ES-I3 (cell line): ENCODE results near the gene PCDHB4.
"Not testable (repeated sequence)": the region's sequence is repeated elsewhere in the genome, so short reads cannot be mapped to it uniquely, and the experiment has no call there.

Source experiments
- H3K36me3 ChIP-seq: 2 replicates; pipeline ENCODE4 v1.6.1; 2013; ENCODE audit warnings: mild to moderate bottlenecking, low read length, control low read depth, moderate library complexity; ENCODE audit not compliant: insufficient read depth
- H3K4me1 ChIP-seq: 2 replicates; pipeline ENCODE4 v1.6.1; 2013; ENCODE audit warnings: mild to moderate bottlenecking, control low read depth, low read length; ENCODE audit not compliant: insufficient read depth
- H3K9ac ChIP-seq: 2 replicates; pipeline ENCODE4 v1.6.1; 2013; ENCODE audit warnings: low read depth, mild to moderate bottlenecking, low read length, moderate library complexity
- H3K9me3 ChIP-seq: 2 replicates; pipeline ENCODE4 v1.6.1; 2013; ENCODE audit warnings: mild to moderate bottlenecking, low read length, moderate library complexity; ENCODE audit not compliant: control insufficient read depth, insufficient read depth

PCDHB4 gene

DNA sequence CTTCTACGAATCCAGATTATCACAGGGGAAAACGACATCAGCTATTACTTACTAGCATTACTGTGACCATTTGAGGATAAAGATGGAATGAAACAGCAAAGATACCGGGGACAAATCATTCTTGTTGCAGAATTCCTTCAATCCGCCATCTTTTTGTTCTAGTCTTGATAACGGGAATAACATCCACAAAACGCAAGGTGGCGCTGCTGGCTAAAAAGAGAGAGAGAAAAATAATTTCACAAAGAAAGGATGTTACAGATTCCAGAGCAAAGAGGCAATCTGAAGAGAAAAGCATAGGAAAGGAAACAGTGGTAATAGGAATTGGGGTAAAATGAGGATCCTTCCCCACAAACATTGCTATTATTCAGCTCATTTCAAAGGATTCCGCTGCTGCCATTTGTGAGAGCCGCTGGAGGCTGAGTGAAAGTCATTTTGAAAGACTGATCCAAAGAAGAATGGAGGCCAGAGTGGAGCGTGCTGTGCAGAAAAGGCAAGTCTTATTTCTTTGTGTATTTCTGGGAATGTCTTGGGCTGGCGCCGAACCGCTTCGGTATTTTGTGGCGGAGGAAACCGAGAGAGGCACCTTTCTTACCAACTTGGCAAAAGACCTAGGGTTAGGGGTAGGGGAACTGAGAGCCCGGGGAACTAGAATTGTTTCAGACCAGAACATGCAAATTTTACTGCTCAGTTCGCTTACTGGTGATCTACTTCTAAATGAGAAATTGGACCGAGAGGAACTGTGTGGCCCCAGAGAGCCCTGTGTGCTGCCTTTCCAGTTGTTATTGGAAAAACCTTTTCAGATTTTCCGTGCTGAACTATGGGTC, 51.0 kb downstream of the PCDHB4 start, which contains the start of gene PCDHB7:
TSS of gene PCDHB7 (plus strand) at position 264 of the 824 bp plus-strand sequence. CDS start at position 456, 192 bp downstream.
- Histone ChIP-seq H3K36me3 (no peaks in the 10 kb centered on the region), H3K9me3 (no peaks in the 10 kb centered on the region; the same call in 1 of the 2 replicates), H3K4me1 (no peaks in the 10 kb centered on the region), H3K9ac (no peak within 1 kb of the TSS)

DNA sequence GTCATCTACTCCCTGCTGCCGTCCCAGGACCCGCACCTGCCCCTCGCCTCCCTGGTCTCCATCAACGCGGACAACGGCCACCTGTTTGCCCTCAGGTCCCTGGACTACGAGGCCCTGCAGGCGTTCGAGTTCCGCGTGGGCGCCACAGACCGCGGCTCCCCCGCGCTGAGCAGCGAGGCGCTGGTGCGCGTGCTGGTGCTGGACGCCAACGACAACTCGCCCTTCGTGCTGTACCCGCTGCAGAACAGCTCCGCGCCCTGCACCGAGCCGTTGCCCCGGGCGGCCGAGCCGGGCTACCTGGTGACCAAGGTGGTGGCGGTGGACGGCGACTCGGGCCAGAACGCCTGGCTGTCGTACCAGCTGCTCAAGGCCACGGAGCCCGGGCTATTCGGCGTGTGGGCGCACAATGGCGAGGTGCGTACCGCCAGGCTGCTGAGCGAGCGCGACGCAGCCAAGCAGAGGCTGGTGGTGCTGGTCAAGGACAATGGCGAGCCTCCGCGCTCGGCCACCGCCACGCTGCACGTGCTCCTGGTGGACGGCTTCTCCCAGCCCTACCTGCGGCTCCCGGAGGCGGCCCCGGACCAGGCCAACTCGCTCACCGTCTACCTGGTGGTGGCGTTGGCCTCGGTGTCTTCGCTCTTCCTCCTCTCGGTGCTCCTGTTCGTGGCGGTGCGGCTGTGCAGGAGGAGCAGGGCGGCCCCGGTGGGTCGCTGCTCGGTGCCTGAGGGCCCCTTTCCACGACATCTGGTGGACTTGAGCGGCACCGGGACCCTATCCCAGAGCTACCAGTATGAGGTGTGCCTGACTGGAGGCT, 52.9 kb downstream of the PCDHB4 start:
- not testable (repeated sequence) for H3K36me3 ChIP-seq, H3K9me3 ChIP-seq, H3K4me1 ChIP-seq, H3K9ac ChIP-seq
